Activated effector memory CD4-positive, alpha-beta T cell treated with Interleukin-2 at 50 U/mL for 16 hours (primary cell): ENCODE data around the gene GALNT14.

Experiments used
- DNase-seq: peaks from one replicate; pipeline ENCODE4 v3.0.0-alpha.2; 2020

The GALNT14 gene

DNA sequence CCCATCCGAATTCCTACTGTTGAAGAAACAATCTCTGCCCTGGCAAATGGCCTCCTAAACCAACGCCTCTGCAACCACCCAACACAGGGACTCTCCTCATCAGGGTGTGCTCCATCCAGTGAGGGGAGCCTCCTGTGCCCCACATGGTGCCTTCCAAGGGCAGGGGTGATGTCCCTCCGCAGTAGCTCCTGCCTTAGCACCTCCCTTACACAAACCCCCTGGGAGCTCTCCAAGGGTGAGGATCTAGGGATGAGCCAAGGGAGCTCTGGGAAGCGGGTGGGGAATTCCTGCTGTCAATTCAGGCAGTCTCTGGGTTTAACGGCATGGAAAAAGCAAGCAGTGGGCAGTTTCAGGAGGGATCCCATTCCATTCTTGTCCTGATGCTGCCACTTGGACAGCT is 3.8 kb downstream of the GALNT14 start:
- no peak for DNase-seq

DNA sequence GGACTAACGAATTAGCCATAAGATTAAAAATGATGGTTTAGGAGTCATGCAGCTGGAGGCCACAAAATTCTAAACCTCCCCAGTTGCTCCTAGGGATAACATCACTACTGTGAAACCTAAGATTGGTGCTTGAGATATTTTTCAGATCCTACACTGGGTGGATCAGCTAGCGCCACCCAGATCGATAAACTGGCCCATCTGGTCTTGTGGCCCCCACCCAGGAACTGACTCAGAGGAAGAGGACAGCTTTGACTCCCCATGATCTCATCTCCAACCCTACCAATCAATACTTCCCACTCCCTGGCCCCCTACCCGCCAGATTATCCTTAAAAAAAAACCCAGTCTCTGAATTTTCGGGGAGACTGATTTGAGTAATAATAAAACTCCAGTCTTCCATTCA is 5.5 kb downstream of the GALNT14 start:
- DNase-seq: no peak

DNA sequence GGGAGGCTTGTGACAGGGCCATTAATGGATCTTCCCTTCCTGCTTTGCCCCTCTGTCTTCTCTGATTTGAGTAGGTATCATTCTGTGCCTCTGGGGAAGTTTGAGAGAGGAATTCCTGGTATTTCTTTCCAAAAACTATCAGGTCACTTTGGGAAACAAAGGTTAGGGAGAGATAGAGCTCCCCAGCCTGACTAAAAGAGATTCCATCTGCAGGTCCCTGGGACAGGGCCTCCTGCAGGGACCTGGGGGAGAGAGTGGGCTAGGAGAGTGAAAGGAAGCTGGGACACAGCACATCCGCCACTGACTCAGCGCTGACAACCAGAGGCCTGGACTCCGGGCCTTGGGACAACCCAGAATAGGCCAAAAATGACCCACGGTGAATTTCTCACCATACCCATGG is 6.4 kb downstream of the GALNT14 start:
- no peak for DNase-seq

DNA sequence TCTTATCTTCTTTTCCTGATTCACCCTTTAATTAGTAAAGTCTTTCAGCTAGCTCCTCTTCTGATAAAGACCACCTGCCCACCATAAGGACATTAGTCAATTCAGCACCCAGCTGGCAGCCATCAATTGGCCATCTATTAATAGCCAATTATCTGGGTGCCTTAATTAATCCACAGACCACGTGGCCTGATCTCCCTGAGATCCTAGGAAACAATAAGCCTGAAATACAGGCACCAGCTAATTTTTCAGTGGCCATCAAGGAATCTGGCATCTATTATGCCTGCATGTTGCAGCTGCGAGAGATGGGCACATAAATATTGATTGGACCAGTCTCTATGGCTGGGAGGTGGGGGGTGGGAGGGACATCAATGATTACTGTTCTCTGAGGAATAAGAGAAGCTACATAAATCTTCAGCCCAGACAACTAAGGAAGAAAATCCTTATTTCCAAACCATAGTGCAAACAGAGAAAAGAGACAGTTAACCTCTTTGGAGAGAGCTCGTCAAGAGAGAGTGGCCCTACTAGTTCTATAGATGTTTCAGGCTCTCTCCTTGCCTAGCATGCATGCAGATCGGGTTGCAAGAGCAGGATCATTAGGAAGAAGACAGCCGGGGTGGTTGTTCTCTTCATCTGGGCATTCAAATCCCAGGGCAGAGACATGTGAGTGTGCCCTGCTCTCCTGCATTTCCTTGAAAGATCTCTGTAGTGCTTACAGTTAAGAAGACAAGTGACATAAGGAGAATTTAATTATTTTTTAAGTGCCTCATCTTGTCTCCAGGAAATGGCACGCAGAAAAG is 8.7 kb downstream of the GALNT14 start:
- no peak for DNase-seq

DNA sequence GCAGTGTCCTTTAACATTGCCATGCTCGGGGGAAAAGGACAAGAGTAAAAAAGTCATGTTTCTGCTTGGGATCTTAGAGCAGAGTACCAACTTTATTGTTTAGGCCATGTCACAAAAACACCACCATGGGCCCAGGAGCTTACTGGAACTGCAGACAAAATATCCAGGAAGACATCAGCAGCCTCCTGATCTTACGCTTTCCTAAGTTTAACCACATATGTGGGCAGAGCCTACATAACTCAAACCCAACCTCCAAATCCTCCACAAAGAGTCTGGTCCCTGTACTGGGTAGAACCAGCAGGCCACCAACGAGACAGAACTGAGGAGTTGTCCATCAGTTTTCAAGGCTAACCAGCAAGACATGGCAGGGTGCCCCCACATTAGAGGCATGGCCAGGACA is 10.3 kb downstream of the GALNT14 start:
- DNase-seq: no peak

DNA sequence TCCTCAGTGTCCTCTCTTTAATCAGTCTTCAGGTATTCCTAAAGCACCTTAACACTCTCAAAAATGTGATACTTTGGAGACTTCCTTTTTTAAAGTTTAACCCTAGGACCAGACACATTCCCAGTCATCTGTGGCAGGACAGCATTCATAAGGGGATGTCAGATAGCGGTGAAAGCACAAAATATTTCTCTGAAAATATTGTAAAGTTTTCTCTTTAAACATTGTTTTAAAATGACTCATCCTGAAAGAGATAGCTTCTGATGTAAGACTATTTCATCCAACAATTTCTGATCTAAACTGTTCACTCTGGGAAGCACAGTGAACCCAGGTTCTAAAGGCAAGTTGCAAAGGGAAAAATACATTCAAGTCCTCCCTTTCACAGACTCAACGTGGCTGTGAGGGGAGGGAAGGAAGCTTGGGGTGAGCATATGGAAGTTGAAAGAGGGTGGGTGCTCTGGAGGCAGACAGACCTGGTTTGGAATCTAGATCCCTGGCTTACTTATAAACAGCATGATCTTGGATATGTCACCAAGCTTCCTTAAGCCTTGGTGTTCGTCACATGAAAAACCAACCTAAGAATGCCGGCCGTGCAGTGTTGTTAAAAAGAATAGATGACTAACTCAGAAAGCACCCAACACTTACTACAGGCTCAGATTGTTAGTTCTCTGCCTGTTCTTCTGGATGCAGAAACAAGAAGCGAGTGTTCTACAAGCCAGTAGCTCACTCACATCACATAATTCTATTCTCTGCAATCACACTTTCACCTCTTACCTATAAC is 12.1 kb downstream of the GALNT14 start:
- no peak for DNase-seq

DNA sequence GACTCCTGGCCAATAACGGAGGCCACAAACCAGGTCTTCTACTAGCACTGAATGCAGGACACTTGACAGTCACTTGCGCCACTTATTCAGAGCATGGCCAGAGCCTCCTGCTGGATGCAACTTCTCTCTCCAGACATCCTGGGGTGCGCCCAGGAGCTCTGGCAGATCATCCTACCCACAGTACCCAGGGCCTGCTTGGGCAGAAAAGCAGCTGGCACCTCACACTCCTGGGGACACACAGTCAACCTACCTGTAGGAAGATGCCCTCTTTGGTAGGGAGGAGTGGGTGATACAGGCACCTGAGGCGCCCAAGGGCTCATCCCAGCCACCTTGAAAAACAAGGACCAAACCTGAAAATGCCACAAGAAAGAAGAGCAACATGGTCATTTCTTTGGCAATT is 13.3 kb downstream of the GALNT14 start:
- no peak for DNase-seq

DNA sequence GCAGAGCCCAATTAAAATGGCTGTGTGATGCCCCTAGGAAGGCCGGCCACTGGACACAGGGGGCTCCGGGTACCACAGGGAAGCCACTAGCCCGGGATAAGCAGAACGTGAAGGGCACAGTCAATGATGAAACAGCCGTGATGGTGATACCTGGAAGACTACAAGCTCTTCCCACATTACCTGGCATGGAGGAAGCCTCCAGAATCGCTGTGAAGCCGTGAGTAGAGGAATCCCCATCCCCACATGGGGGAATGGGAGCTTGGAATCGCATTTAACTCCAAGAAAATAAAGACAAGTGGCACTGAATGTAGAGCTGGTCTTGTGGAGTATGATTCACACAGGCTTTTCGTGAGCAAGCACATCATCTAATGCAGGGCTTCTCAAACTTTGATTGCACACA is 16.1 kb downstream of the GALNT14 start:
- no peak for DNase-seq

DNA sequence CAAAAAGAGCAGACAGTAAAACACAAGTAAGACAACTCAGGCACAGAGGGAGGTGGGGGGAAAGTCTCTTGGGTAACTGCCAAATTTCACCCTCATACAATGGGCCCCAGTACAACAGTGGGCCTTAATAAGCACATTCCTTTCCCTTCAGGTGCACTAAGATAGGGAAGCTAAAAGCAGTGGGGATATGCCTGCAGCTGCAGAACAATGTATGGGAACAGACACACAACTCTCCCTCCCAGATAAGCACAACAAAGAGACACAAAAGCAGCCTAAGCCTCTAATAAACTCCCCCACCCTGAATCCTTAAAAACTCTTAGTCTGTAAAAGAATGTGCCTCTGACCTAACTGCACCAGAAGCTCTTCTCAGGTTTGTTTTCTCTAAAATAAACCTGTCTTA is 24.5 kb downstream of the GALNT14 start:
- no peak for DNase-seq

DNA sequence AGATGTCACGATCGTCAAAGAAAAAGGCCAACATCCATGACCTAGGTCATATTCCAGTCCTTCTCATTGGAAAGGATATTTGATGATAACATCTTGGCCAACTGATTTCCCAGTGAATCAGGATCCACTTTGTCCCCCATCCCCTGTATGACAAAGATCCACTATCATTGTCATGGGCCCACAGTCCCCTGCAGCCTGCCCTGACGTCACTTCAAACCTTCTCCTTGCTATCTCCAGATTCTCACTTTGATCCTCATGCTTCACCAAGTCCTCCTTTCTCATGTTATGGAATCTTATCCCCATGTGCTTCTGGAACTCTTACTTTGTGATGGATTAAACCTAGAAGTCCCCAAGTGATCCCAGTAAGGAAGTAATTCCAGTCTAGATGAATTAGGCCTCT is 25.7 kb downstream of the GALNT14 start:
- DNase-seq: no peak

DNA sequence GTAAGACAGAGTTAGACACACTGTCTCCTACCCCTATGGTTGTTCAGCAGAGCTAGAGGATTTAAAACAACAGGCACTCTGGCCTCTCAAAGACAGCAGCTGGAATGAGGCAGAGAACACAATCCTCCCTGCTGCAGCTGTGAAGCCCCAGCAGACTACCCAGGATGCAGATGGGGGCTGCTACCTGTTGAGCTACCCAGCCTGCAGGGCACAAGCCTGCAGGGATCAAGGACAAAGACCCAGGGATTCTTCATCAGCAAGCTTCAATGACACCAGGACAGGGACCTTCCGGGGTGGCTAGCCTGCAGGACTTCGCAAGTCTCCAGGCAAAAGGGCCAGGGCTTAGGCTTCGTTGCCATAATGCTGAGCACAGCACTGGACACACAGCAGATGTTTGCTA is 27.2 kb downstream of the GALNT14 start:
- no peak for DNase-seq

DNA sequence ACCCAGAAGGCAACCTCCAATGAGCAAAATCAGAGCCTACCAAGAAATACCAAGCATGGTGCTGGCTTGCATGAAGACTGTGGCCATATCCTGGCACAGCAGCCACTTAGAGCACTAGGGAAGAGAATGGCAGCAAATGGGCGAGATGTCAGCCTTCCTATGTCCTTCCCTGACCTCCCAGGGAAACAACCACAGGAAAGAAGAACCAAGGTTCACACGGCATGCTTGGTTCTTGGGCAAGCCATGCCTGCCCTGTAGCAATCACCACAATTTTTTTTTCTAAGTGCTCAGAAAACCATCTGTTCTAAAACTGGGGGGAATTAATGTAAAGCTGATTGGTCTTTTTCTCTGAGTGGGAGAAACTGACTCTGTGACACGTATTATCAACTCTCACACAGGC is 27.8 kb downstream of the GALNT14 start:
- no peak for DNase-seq

DNA sequence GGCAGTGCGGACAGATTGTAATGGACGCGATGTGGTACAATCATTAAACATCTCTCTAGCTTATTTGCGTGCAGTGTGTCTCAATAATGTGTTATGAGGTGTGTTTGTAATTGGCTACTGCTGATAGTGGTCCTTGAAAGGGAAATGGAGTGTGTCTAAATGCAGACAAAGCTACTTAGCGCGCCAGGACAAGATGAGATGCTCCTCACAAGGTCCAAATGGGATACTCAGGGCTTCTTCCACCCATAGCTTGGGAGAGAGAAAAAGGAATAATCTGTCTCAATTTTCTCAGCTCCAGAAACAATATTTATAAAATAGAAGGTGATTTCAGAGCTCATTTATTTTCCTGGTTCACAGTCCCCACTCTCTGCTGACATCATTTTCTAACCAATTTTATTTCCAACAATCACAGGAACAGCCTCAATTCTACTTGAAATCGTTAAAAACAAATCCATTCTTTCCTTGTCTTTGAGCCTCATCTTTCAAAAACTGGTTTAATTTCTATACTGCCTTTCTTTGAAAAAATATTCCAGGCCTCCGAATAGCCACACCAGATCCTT is 28.5 kb downstream of the GALNT14 start:
- no peak for DNase-seq

DNA sequence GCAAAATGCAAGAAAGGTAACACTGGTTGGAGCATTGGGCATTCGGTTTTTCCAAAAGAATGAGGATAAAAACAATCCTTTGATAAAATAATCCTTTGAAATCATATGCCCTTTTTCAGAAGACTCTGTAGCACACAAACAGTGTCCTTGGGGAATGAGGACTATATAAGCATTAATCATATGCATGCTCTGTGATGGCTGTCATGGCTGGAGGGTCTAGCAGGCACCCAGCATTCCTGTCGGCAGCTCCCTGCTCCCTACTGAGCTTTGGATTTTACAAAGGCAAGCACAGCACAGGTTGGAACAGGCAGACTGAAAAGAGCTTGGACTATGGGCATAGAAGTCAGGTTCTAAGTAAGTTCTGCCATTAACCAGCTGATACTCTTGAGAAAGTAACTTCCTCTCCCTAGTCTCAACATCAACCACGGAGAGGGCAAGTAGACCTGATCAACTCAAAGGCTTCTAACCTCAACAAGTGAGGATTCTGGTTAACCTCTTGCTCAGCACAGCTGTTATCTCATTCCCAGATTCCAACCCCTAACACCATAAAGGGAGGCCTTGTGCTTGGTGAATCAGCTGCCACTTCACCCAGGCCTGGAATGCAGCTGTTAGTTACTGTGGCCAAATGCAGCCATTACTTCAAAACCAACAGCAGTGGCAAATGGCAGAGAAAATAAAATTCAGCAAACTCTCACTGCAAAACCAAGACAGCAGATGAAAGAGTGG is 29.5 kb downstream of the GALNT14 start:
- no peak for DNase-seq

DNA sequence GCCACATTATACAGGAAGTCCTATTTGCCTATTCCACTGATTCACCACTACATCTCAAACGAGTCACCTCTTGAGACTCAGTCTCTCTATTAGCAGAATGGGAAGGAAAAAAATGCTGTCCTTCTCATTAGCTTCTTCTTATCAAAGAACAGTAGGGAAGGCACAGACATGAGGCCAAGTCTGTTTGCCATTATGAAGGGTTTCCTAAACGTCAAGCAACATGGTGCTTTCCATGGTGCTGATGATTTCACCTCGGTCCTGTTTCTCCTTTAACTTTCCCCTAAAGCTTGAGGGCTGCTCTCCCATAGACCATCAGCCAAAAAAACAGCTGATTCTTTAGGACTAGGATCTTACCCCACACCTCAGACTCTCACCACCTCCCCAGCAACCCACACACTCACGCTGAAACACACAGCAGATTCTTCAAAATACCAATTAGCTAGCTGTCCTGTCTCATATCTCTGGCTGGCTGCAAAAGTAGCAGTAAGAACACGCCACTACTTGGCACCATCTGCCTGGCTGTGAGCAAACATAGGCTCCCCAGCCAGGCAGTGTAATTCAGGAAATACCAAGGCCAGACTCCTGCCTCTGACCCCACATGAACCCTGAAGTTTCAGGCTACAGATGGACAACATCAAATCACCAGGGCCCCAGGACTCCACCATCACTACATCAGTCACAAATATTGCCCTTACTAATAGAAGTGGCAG is 30.5 kb downstream of the GALNT14 start:
- DNase-seq: no peak

DNA sequence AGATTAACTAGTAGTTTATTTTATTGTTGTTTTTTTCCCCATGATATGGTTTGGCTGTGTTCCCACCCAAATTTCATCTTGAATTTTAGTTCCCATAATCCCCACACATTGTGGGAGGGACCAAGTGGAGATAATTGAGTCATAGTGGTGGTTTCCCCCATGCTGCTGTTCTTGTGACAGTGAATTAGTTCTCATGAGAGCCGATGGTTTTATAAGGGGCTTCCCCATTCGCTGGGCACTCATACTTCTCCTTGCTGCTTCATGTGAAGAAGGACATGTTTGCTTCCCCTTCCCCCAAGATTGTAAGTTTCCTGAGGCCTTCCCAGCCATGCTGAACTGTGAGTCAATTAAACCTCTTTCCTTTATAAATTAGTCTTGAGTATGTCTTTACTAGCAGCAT is 36.5 kb downstream of the GALNT14 start:
- no peak for DNase-seq

DNA sequence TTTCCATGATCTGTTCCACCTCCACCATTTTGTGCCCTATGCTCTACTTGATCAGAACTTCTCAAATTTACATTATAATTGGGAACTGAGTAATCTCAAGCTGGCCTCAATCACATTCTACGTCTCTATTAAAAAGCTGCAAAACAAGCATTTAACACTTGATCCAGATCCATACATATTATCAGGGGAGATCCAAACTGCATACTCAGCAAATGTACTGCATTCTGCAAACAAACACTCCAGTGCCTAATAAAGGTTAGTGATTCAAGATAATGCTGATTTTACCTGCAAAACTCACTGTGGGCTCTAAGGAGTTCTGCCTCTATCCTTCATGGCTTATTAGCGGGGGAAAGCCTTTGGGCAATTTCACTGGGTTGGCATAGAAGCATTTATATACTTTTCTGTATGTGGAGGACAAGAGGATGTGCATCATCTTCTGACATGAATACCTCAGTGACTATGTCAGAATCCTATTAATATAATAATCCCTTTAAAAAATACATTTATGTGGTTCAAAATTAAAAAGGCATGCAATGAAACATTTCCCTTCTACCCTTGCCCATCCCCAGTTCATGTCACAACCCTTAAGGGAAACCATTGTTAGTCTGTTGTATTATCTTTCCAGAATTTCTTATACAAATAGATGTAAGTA is 40.2 kb downstream of the GALNT14 start:
- DNase-seq: no peak

DNA sequence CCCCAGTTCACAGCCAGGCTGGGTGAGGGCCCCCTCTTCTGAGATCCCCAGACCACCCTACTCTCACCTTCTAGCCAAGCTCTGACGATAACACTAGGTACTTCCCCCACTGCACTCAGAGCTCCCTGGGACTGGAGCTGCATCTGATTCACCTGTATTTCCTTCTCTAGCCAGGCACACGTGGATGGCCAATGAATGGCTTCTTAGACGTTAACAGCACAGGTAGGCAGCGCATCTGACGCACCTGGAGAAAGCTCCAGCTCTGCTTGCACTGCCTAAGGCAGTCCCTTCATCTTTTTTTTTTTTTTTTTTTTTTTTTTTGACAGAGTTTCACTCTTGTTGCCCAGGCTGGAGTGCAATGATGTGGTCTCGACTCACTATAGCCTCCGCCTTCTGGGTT is 48.1 kb downstream of the GALNT14 start:
- no peak for DNase-seq

DNA sequence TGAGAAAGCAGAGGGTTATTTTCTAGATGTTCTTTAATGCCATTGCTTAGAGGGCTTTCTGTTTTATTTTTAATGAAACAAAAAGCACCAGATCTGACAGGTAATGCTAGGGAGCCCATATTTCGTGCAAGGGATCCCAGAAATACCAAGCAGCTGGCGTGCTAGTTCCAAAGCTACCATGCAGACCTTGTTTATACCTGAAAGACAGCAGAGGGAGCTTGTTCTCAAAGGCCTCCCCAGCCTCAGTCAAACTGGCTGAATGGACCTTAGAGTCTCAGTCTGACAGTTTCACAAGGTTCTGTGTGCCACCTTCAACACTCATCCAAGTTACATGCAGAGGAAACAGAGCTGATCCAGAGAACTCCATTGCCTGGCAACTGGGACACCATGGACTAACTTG is 48.6 kb downstream of the GALNT14 start:
- DNase-seq: no peak

DNA sequence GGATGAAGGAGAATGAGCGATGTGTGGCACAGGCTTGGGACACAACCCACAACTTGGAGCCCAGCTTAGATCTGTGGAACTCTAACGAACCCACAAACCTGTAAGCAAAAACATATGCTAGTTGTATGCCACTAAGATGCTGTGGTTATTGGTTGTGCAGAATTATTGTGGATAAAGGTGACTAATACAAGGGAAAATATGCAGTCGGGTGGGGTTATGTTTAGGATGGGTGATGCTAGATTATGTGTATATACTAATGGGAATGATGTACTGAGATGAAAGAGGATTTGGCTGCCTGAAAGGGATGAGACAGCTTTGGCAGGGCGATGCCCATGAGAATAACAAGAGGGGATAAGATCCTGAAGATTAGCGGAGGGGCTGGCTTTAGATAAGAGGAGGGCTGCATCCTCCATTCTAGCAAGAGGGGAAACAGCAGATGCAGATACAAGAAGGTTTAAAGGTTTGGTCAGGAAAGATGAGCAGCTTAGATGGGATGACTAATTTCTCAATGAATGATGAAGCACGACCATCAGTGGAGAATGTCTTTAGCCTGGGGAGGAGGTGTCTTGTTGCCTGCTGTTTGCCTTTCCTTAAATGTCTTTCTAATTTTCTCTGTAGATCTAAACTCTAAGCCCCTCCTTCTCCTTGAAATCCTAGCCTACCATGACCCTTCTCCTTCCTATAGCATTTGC is 49.6 kb downstream of the GALNT14 start:
- no peak for DNase-seq

DNA sequence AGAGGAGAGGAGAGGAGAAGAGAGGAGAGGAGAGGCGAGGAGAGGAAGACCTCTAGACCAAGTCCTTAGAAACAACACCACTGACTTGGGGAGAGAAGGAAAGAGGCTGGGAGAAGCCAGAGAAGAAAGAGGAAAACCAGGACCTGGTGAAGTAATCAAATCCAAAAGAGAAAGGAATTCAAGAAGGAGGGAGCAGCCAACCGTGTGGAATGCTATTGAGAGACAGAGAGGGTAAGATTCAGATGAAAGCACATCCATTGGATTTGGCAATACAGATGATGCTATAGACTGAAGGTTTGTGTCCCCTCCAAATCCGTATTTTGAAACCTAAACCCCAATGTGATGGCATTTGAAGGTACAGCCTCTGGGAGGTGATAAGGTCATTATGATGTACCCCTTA is 50.7 kb downstream of the GALNT14 start:
- DNase-seq: no peak

DNA sequence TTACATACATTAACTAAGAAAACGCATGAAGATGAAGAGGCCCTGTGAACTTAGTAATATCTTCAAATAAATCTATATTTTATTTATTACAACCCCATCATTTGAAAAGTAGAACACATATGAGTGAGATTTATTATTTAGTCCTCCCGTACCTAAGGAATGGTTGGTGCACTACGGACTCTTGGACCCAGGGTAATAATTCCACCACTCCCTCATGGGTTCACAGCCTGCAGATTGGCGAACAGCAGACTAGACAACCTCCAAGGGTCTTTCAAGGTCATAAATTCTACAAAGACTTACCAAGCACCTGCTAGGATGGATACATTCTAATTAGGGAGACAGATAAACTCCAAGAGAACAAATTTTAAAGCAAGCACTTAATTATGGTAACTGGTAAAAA is 51.6 kb downstream of the GALNT14 start:
- no peak for DNase-seq
